Measurements from ENCODE around the gene PLCD3.

The PLCD3 gene

GRCh38 chr17:45103269-45103795, 29.0 kb downstream of the PLCD3 start:
- no peak for DNase-seq (ENCODE audit: low read depth)

- DNase-seq (ENCODE audit: low read depth): no peak
These were observed 29.5 kb downstream of the PLCD3 start for GRCh38 chr17:45102856-45103255.

DNA sequence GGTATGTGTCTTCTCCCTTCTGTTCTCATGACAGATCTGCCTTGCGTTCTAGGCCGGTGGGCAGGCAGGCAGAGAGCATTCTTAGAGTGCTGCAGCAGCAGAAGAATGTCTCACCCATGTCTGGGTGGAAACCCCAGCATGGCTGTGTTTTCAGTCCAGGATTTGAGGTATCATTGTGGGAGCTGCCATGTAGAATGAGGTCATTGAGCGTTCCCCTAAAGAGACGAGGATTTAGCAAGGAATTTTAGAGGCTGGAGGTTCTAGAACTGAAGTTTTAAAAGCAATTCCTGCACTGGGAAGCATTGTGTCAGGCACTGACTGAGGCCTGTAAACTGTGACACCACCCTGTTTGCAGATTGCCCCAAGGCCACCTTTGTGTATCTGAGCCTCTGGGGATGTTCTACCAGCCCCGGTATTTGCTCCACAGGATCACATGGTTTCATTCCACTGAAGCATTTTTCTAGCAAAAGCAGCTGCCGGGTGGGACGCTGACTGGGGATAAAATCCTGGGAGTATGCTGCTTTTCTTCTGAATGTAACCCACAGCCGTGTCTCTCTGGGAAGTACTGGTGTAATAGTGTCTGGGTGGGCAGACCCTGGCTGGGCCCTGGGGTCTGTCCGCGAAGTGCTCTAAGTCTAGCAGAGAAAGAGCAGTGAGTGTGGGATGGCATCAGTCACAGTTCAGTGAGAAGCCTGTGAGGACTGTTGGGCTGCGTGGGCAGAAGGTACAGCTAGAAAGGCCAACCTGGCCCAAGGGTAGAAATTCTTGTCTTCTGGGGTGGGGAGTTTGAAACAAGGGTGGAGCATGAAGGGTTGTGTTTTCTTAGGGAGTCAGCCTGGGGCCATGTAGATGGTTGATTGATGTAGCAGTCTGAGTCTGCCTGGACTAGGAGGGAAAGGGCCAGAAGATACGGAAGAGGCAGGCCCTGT, 30.2 kb downstream of the PLCD3 start:
- DNase-seq (ENCODE audit: low read depth): no peak

DNA sequence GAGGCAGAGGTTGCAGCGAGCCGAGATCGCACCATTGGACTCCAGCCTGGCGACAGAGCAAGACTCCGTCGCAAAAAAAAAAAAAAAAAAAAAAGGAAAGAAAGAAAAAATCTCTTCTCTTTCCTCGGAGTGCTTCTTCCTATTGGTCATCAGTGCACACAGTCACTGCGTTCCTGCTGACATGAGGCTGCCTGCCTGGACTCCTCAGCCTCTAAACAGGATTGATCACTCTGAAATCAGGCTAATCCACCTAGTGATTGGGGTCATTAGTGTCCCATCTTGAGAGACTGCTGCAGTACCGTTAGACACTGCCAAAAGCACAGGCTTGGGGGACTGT, 30.8 kb downstream of the PLCD3 start:
- no peak for DNase-seq (ENCODE audit: low read depth)

GRCh38 chr17:45098869-45099616, 33.3 kb downstream of the PLCD3 start:
- DNase-seq (ENCODE audit: low read depth): no peak

DNA sequence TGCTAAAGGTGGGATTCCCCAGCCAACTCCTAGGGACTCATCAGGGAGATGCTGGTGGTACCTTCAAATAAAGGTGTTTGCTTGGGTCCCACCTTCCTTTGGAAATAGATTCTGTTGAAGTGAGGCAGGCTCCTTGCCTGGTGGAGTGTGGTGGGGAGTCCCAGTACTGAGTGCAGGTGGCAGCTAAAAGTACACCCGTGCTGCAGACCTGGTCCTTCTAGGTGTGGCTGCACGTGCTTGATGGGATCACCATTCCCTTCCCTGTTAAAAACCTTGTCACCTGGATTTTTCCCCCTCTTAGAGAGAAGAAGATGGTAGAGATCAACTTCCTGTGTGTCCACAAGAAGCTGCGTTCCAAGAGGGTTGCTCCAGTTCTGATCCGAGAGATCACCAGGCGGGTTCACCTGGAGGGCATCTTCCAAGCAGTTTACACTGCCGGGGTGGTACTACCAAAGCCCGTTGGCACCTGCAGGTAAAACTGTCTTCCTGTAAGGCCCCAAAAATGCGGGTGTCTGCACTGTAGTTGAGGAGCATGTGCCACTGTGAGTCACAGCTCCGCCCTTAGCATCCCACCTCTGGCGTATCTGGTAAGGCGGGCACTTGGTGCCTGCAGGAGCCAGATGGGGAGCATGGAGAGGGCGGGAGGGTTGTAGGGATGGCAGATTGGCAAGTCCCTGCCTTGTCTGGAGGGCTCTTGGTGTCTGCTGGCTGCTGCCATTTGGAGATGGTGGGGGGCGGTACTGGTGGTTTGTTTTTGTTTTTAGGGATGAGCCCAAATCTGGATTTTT, 34.0 kb downstream of the PLCD3 start:
- no peak for DNase-seq (ENCODE audit: low read depth)

GRCh38 chr17:45096926-45097325, 35.4 kb downstream of the PLCD3 start:
- DNase-seq (ENCODE audit: low read depth): no peak

- no peak for DNase-seq (ENCODE audit: low read depth)
These were observed 36.2 kb downstream of the PLCD3 start for GRCh38 chr17:45096141-45096540.

- DNase-seq (ENCODE audit: low read depth): no peak
These were observed 38.7 kb downstream of the PLCD3 start for GRCh38 chr17:45093444-45094110.

DNA sequence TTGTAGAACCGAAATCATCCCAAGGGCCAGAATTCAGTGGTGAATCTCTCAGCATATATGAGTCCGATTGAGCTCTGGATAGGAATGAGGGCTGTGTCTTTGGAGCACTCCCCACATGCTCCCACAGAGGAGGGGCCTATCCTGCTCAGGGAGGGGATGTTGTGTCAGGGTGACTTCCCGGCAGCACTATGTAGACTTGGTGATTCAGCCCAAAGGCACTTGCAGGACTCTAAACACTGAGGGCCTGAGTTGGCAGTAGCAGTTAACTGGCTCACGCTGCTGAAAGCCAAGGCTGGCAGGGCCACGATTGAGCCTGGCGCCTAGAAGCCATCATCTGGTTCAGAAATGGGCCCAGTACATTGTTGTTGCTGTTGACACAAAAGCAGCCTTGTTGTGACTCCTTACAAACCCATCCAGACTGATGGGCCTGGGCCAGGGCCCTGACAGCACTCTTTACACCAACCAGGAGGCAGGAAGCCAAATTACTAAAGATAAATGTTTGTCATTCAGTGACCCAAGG, 39.3 kb downstream of the PLCD3 start:
- DNase-seq (ENCODE audit: low read depth): peak; percentile 78

DNA sequence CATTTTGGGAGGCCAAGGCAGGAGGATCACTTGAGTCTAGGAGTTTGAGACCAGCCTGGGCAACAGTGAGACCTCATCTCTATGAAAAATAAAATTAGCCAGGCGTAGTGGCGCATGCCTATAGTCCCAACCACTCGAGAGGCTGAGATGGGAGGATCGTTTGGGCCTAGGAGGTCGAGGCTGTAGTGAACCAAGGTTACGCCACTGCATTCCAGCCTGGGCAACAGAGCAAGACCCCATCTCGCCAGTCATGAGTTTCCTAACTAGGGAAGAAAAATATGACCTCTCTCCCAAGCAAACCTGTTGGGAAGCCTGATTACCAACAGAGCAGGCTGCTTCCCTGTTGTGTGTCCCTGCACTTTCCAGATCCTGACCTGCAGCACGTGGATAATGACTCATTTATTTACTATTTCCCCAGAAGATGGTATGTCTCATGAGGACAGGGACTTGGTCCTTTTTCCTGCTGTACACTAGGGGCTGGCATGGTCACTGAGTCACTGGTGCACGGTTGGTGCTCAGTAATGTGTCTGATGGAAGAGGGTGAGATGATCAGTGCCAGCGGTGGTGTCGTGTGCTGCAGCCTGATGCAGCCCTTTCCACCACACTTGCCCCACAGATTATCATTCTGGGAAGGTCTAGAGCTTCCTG, 40.4 kb downstream of the PLCD3 start:
- DNase-seq (ENCODE audit: low read depth): no peak

DNA sequence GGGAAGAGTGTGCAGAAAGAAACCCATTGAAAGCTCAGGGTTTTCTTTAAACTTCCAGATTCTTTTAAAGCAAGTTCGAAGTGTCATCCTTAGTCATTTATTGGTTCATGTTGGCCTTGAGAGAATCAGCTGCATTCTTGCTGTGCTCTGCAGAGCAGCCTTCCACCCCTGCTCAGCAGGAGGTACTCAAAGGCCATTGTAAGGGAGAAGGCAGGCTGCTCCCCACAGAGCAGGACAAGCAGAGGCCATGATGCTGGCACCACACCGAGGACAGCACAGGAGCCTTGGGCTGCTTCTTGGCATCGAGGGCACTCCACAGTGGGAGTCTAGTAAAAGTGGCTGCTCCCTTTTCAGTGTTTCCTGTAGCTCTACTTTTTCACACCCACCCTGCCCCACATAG, 41.6 kb downstream of the PLCD3 start:
- DNase-seq (ENCODE audit: low read depth): no peak

GRCh38 chr17:45088741-45089140, 43.6 kb downstream of the PLCD3 start:
- no peak for DNase-seq (ENCODE audit: low read depth)

DNA sequence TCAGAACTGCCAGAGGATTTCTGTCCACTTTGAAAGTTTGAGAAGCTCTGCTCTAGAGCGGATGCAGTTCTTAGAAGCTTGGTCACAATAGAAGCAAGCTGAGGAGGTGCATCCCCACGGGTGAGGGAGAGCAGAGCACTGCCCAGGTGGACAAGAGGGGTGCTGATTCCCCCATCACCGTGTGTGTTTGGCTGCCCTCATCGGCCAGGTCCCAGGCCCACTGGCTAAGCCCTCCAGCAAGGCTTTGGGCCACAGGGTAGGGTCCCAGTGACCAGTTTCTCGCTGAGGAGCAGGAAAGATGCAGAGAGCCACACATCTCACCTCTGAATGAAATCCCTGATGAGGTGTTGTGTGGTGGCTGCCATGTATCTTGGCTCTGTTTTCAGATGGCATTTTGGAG, 44.3 kb downstream of the PLCD3 start:
- DNase-seq (ENCODE audit: low read depth): no peak

- DNase-seq (ENCODE audit: low read depth): no peak
These were observed 44.8 kb downstream of the PLCD3 start for GRCh38 chr17:45087504-45087975.

DNA sequence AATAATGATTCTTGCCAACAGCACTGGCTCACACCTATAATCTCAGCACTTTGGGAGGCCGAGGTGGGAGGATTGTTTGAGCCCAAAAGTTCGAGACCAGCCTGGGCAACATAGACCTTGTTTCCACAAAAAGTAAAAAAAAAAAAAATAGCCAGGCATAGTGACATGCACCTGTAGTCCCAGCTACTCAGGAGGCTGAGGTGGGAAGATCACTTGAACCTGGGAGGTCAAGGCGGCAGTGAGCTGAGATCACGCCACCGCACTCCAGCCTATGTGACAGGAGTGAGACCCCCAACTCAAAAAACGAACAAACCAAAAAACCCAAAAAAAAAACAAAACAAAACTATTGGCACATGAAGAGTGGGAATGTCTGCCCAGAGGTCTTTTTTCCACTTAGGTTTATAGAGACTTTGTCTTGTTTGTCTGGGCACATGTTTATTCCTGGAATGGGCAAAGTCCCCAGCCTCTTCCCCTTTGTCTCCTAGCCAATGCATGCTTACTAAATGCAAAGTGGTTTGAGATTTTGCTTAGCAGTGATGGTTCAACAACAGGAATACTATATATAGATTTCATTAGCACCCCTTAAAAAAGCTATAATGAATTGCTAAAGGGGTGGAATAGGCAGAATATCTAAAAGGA, 45.3 kb downstream of the PLCD3 start:
- no peak for DNase-seq (ENCODE audit: low read depth)

GRCh38 chr17:45086391-45086790, 45.9 kb downstream of the PLCD3 start:
- DNase-seq (ENCODE audit: low read depth): no peak

DNA sequence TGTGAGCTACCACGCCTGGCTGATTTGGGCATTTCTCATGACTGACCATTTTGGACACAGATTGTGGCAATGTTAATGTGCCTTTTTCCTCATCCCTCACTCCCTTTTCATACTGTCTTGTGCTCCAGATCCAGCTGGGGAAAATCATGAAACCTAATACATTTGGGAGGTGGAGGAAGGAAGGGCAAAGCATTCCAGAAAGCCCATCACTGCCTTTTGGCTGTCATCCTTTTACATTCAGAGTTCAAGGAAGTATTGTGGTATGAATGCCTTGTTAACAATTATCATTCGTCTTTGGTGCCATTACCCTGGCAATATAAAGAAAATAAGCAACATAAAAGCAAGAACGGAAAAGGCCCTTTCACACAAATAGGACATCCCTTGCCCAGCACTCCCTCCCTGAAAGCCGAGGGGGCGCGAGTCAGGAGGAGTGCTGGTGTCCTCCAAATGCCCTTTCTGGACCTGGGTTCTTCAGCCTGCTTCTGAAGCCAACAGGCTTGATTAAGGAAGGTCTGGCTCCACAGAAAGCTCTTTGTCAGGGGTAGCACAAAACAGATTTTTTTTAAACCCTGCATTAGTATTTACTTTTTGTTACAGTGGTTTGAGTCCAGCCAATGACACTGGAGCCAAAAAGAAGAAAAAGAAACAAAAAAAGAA, 51.1 kb downstream of the PLCD3 start:
- DNase-seq (ENCODE audit: low read depth): no peak

DNA sequence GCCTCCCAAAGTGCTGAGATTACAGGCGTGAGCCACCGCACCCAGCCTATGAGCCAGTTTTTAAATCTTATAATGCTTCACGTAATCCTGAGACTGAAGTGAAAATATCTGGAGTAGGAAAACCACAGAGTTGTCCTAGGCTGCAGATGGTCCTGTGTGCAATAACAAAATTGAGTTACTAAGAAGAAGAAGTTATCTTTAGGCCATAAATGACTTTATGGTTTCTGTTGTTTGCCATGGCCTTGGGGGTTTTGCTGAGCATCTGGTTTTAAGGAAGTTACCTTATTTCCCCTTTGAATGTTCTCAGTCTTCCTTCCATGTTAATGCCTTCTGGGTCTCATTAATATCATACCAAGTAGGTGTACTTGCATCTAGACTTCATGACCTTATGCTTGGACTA, 54.7 kb downstream of the PLCD3 start:
- DNase-seq (ENCODE audit: low read depth): no peak

Measured in HS-27A (cell line).